ENCODE data around the gene CREB3L2. TPM values are rescaled to one million over a fixed set of nuclear protein-coding genes. Genes with fewer than 3 reads are reported as not detected.

Gene CREB3L2
- total RNA-seq, 1 donor from 2014 or later: 8.4 TPM

GRCh38 chr7:137903382-137904169, 98.3 kb downstream of the CREB3L2 start:
- Histone ChIP-seq H3K27me3 (ENCODE audit: control insufficient read depth, insufficient read depth, low read length) (no peaks in the 10 kb centered on the region), H3K4me3 (ENCODE audit: low read depth, low read length) (no peak overlapping the region), H3K36me3 (ENCODE audit: control insufficient read depth, insufficient read depth, low read length) (peaks cover 18% of the 10 kb centered on the region)
- DNase-seq (ENCODE audit: low read depth) (peak; percentile 59), FAIRE-seq (no peak)
- TF ChIP-seq CTCF (IDR thresholded peaks at IDR 0.05; ENCODE audit: insufficient read depth, low read length, severe bottlenecking): peak; percentile 66

- Histone ChIP-seq H3K36me3 (ENCODE audit: control insufficient read depth, insufficient read depth, low read length) (peaks cover 14% of the 10 kb centered on the region), H3K27me3 (ENCODE audit: control insufficient read depth, insufficient read depth, low read length) (no peaks in the 10 kb centered on the region), H3K4me3 (ENCODE audit: low read depth, low read length) (no peak overlapping the region)
- TF ChIP-seq CTCF (IDR thresholded peaks at IDR 0.05; ENCODE audit: insufficient read depth, low read length, severe bottlenecking): no peak
- DNase-seq (ENCODE audit: low read depth): no peak
- FAIRE-seq: no peak
Observed at GRCh38 chr7:137900137-137900536, 101.7 kb downstream of the CREB3L2 start.

GRCh38 chr7:137898839-137899721, 102.8 kb downstream of the CREB3L2 start:
- DNase-seq (ENCODE audit: low read depth): peak; percentile 46
- H3K27me3 ChIP-seq (ENCODE audit: control insufficient read depth, insufficient read depth, low read length): no peaks in the 10 kb centered on the region
- peak; percentile 98 for TF ChIP-seq CTCF (IDR thresholded peaks at IDR 0.05; ENCODE audit: insufficient read depth, low read length, severe bottlenecking)
- H3K36me3 ChIP-seq (ENCODE audit: control insufficient read depth, insufficient read depth, low read length): peaks cover 17% of the 10 kb centered on the region
- no peak for FAIRE-seq
- H3K4me3 ChIP-seq (ENCODE audit: low read depth, low read length): no peak overlapping the region

GRCh38 chr7:137895301-137896221, 106.3 kb downstream of the CREB3L2 start:
- no peaks in the 10 kb centered on the region for H3K27me3 ChIP-seq (ENCODE audit: control insufficient read depth, insufficient read depth, low read length)
- H3K36me3 ChIP-seq (ENCODE audit: control insufficient read depth, insufficient read depth, low read length): peaks cover 13% of the 10 kb centered on the region
- no peak for DNase-seq (ENCODE audit: low read depth)
- no peak for FAIRE-seq
- no peak for TF ChIP-seq CTCF (IDR thresholded peaks at IDR 0.05; ENCODE audit: insufficient read depth, low read length, severe bottlenecking)
- no peak overlapping the region for H3K4me3 ChIP-seq (ENCODE audit: low read depth, low read length)

- Histone ChIP-seq H3K36me3 (ENCODE audit: control insufficient read depth, insufficient read depth, low read length) (peaks cover 12% of the 10 kb centered on the region), H3K27me3 (ENCODE audit: control insufficient read depth, insufficient read depth, low read length) (no peaks in the 10 kb centered on the region), H3K4me3 (ENCODE audit: low read depth, low read length) (no peak overlapping the region)
- TF ChIP-seq CTCF (IDR thresholded peaks at IDR 0.05; ENCODE audit: insufficient read depth, low read length, severe bottlenecking): no peak
- no peak for DNase-seq (ENCODE audit: low read depth)
- FAIRE-seq: no peak
Observed at GRCh38 chr7:137893143-137893742, 108.6 kb downstream of the CREB3L2 start.

All from bronchial epithelial cell (primary cell).